T-helper 2 cell treated with Interferon-gamma antibody and Interleukin-4, amounts not matched to agents 5 μg/mL and 100 μg/mL, for 36 hours (primary cell): ENCODE results near the gene FCER2.
A peak's percentile ranks its signal among the peaks of the same experiment; 100 is the strongest.
"Not testable (repeated sequence)": the region's sequence is repeated elsewhere in the genome, so short reads cannot be mapped to it uniquely, and the experiment has no call there.

ENCODE experiments used
- DNase-seq: peaks from one replicate; pipeline ENCODE4 v3.0.0; 2021; ENCODE audit warnings: low spot score
- H3K27ac Mint-ChIP-seq: one replicate; pipeline ENCODE4 v1.8.0; 2021; ENCODE audit warnings: mild to moderate bottlenecking, mixed read lengths
- H3K27me3 Mint-ChIP-seq: one replicate; pipeline ENCODE4 v1.8.0; 2021; ENCODE audit warnings: low read depth, mixed read lengths
- H3K36me3 Mint-ChIP-seq: one replicate; pipeline ENCODE4 v1.8.0; 2021; ENCODE audit warnings: low read depth, mixed read lengths
- H3K4me1 Mint-ChIP-seq: one replicate; pipeline ENCODE4 v1.8.0; 2021; ENCODE audit warnings: low read depth, mixed read lengths
- H3K4me3 Mint-ChIP-seq: one replicate; pipeline ENCODE4 v1.8.0; 2022; ENCODE audit warnings: mild to moderate bottlenecking, moderate library complexity, mixed read lengths
- H3K9me3 Mint-ChIP-seq: one replicate; pipeline ENCODE4 v1.8.0; 2021; ENCODE audit warnings: mixed read lengths

FCER2 gene

DNA sequence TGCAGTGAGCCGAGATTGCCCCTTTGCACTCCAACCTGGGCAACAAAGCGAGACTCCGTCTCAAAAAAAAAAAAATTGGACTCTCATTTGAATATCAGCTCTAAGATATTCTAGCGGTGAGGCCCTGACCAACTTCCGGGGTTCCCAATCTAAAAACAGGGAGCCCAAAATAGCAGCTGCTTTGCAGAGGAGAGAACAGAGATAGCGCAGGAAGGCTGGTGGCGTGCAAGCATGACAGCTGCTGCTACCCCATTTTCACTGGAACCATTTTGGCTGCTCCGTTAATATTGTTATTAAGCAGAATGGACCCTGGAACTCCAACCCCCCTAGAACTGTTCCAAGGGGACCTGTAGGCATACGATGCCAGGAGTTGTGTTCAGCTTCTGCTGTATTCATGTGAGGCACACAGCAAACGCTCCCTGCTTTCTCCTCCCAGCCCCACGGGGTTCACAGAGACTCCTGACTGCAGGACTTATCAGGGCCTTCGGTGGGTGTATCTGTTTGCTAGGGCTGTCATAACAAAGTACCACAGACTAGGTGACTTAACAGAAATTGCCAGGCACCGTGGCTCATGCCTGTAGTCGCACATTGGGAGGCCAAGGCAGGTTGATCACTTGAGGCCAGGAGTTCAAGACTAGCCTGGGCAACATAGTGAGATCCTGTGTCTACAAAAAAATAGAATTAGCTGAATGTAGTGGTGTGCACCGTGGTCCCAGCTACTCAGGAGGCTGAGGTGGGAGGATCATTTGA lies 53.5 kb downstream of the FCER2 start:
- Mint-ChIP-seq H3K27me3 (no peaks in the 10 kb centered on the region), H3K4me1 (peaks cover 7% of the 10 kb centered on the region)

DNA sequence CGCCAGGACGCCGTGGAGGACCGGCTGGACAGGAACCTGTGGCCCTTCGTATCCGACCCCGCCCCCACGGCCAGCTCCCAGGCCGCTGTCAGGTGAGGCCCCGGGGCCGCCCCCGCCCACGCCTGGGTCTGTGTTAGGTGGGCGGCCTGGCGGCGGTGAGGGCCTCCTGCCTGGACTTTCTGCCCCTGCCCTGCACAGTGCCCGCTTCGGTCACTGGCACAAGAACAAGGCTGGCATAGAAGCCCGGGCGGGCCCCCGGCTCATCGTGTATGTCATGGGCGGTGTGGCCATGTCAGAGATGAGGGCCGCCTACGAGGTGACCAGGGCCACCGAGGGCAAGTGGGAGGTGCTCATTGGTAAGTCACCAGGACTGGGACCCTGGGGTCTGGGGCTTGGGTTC lies 54.8 kb downstream of the FCER2 start:
- Mint-ChIP-seq H3K9me3 (no peaks in the 10 kb centered on the region), H3K4me1 (peaks cover 4% of the 10 kb centered on the region), H3K27ac (no peak overlapping the region), H3K4me3 (no peak overlapping the region), H3K36me3 (peaks cover 19% of the 10 kb centered on the region), H3K27me3 (no peaks in the 10 kb centered on the region)
- DNase-seq, result no peak

More for the DNA sequence above, 53.5 kb downstream of the FCER2 start:
- no peak overlapping the region for H3K4me3 Mint-ChIP-seq
- peaks cover 13% of the 10 kb centered on the region for H3K36me3 Mint-ChIP-seq
- no peak overlapping the region for H3K27ac Mint-ChIP-seq
- DNase-seq, result no peak
- H3K9me3 Mint-ChIP-seq, result no peaks in the 10 kb centered on the region

DNA sequence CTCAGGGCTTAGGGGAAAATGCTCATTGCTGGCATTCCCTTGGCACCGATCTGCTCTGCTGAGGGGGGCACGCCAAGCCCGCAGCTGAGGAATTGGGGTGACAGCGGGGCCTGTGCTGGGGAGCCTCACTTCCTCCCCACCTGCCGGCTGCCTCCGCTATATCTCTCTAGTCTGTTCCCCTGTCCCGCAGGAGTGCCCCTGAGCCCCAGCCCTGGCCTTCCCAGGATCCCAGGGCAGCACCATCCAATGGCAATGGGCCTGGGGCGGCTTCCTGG lies 55.6 kb downstream of the FCER2 start:
- Mint-ChIP-seq H3K4me1 (peaks cover 3% of the 10 kb centered on the region), H3K9me3 (no peaks in the 10 kb centered on the region), H3K4me3 (no peak overlapping the region), H3K36me3 (peaks cover 19% of the 10 kb centered on the region), H3K27me3 (no peaks in the 10 kb centered on the region), H3K27ac (no peak overlapping the region)
- no peak for DNase-seq

DNA sequence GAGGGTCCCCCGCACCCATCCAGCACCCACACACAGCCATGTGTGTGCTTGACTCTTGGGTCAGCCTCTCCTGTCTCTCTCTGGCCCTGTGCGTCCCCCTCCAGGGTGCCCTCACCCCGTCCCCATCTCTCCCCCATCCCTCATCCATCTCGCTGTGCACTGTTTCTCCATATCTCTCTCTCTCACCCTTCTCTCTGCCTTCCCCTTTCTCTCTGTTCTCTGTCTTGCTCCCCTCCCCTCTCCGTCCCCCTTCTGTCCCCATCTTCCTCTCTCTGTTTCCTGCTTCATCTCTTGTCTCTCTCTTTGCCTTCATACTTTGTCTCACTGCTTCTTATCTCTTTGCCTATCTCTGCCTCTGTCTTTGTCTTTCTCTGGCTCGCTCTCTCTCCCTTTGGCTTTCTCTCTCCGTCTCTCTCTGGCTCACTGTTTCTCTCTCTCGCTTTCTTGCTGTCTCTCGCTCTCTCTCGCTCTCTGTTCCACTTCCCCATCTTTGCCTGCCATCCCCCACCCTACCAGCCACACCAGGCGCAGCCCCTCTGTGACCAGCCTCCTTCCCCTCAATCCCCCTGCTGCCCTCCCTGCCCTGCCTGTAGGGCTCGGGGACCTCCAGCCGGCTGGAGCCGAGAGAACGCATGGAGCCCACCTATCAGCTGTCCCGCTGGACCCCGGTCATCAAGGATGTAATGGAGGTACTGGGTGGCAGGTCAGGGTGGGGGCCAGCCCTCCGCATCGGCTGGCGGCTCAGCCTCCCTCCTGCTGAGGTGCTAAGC lies 56.1 kb downstream of the FCER2 start:
- no peak overlapping the region for H3K4me3 Mint-ChIP-seq
- no peaks in the 10 kb centered on the region for H3K27me3 Mint-ChIP-seq
- H3K27ac Mint-ChIP-seq, result peak overlapping the region; percentile 2
- no peaks in the 10 kb centered on the region for H3K9me3 Mint-ChIP-seq
- peaks cover 3% of the 10 kb centered on the region for H3K4me1 Mint-ChIP-seq
- no peak for DNase-seq
- H3K36me3 Mint-ChIP-seq, result peaks cover 19% of the 10 kb centered on the region

DNA sequence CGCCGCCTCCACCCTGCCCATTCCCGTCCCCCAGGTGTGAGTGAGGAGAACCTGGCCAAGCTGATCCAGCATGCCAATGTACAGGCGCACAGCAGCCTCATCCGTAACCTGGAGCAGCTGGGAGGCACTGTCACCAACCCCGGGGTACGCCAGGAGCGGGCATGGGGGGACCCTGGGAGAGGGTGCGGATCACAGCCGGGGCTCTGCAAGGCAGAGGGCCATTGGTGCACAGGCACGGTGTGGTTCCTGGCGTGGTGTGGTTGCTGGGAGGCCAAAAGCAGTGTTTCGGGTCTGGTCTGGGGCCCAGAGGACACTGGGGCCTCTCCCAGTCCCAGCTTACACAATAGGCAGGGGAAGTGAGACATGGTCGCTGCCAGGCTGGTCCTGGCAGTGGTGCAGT lies 56.8 kb downstream of the FCER2 start:
- no peaks in the 10 kb centered on the region for H3K27me3 Mint-ChIP-seq
- DNase-seq, result no peak
- H3K27ac Mint-ChIP-seq, result no peak overlapping the region
- H3K9me3 Mint-ChIP-seq, result no peaks in the 10 kb centered on the region
- H3K36me3 Mint-ChIP-seq, result peaks cover 22% of the 10 kb centered on the region
- peaks cover 3% of the 10 kb centered on the region for H3K4me1 Mint-ChIP-seq
- no peak overlapping the region for H3K4me3 Mint-ChIP-seq

DNA sequence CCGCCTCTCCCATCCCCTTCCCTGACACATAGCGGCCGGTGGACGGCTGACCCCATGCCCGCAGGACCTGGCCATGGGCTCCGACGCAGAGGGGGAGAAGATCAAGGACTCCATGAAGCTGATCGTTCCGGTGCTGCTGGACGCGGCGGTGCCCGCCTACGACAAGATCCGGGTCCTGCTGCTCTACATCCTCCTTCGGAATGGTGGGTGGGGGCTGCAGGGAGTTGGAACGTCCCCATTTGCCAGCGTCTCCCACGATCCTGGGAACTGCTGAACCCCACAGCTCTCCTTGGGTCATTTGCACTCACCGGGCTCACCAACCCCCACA lies 57.4 kb downstream of the FCER2 start:
- peaks cover 29% of the 10 kb centered on the region for H3K36me3 Mint-ChIP-seq

DNA sequence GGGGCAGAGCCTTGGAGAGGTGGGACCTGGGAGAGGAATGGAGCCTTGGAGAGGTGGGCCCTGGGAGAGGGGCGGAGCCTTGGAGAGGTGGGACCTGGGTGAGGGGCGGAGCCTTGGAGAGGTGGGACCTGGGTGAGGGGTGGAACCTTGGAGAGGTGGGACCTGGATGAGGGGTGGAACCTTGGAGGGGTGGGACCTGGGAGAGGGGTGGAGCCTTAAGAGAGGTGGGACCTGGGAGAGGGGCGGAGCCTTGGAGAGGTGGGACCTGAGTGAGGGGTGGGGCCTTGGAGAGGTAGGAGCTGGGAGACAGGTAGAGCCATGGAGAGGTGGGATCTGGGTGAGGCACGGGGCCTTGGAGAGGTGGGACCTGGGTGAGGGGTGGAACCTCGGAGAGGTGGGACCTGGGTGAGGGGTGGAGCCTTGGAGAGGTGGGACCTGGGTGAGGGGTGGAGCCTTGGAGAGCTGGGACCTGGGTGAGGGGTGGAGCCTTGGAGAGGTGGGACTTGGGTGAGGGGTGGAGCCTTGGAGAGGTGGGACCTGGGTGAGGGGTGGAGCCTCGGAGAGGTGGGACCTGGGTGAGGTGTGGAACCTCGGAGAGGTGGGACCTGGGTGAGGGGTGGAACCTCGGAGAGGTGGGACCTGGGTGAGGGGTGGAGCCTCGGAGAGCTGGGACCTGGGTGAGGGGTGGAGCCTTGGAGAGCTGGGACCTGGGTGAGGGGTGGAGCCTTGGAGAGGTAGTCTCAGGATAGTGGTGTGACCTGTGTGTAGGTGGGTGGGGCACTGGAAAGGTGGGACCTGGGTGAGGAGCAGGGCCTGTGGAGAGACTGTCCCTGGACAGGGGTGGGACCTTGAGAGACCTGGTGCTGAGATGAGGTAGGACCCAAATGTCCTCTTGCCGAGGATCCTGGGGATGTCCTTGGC lies 58.0 kb downstream of the FCER2 start:
- H3K4me3 Mint-ChIP-seq, H3K27ac Mint-ChIP-seq, H3K9me3 Mint-ChIP-seq, H3K4me1 Mint-ChIP-seq, DNase-seq, H3K27me3 Mint-ChIP-seq: not testable (repeated sequence)
- peaks cover 32% of the 10 kb centered on the region for H3K36me3 Mint-ChIP-seq

More for the DNA sequence above, 57.4 kb downstream of the FCER2 start:
- H3K4me1 Mint-ChIP-seq, result peaks cover 7% of the 10 kb centered on the region
- no peak overlapping the region for H3K27ac Mint-ChIP-seq
- H3K4me3 Mint-ChIP-seq, result no peak overlapping the region
- no peaks in the 10 kb centered on the region for H3K27me3 Mint-ChIP-seq
- DNase-seq, result no peak
- no peaks in the 10 kb centered on the region for H3K9me3 Mint-ChIP-seq

DNA sequence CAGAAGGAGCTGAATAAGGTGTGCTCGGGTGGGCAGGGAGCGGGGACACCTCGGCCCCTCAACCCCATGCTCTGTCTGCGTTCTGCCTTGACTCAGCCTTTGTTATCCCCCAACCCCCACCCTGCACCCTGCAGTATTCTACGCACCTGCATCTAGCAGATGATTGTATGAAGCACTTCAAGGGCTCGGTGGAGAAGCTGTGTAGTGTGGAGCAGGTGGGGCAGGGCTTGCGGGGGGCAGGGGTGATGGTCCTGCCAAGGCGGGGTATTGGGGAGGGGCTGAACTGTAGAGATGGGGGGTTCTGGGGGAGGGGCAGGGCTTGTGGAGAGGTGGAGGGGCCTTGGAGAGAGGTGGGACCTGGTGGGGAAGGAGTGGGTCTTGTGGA lies 58.9 kb downstream of the FCER2 start:
- Mint-ChIP-seq H3K9me3 (no peaks in the 10 kb centered on the region), H3K36me3 (peaks cover 32% of the 10 kb centered on the region), H3K4me3 (no peak overlapping the region), H3K4me1 (peaks cover 11% of the 10 kb centered on the region), H3K27me3 (no peaks in the 10 kb centered on the region), H3K27ac (no peak overlapping the region)
- DNase-seq, result no peak

DNA sequence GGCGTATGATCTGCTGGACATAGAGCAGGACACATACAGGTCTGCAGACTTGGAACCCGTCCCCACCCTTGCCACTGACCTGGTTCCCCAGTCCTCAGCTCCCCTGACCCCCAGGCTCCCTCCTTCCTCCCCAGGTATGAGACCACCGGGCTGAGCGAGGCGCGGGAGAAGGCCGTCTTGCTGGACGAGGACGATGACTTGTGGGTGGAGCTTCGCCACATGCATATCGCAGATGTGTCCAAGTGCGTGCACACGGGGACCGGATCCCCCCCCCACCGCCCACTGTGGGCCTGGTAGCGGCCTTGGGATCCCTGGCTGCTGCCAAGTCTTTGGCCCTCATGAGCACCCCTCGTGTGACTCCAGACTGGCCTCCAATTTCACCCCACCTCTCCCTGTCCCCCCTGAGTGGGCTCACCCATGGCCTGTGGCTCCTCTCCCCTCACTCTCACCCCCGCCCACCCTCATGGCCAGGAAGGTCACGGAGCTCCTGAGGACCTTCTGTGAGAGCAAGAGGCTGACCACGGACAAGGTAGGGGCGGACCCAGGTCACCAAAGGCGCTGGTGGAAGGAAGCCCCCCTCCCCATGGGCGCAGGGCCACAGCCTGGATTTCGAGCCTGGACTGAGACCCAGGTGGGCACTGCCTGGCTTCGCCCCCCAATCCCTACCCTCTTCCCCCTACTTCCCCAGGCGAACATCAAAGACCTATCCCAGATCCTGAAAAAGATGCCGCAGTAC lies 59.5 kb downstream of the FCER2 start:
- no peak overlapping the region for H3K4me3 Mint-ChIP-seq
- no peaks in the 10 kb centered on the region for H3K27me3 Mint-ChIP-seq
- peaks cover 13% of the 10 kb centered on the region for H3K4me1 Mint-ChIP-seq
- no peaks in the 10 kb centered on the region for H3K9me3 Mint-ChIP-seq
- H3K36me3 Mint-ChIP-seq, result peaks cover 30% of the 10 kb centered on the region
- H3K27ac Mint-ChIP-seq, result no peak overlapping the region
- no peak for DNase-seq

DNA sequence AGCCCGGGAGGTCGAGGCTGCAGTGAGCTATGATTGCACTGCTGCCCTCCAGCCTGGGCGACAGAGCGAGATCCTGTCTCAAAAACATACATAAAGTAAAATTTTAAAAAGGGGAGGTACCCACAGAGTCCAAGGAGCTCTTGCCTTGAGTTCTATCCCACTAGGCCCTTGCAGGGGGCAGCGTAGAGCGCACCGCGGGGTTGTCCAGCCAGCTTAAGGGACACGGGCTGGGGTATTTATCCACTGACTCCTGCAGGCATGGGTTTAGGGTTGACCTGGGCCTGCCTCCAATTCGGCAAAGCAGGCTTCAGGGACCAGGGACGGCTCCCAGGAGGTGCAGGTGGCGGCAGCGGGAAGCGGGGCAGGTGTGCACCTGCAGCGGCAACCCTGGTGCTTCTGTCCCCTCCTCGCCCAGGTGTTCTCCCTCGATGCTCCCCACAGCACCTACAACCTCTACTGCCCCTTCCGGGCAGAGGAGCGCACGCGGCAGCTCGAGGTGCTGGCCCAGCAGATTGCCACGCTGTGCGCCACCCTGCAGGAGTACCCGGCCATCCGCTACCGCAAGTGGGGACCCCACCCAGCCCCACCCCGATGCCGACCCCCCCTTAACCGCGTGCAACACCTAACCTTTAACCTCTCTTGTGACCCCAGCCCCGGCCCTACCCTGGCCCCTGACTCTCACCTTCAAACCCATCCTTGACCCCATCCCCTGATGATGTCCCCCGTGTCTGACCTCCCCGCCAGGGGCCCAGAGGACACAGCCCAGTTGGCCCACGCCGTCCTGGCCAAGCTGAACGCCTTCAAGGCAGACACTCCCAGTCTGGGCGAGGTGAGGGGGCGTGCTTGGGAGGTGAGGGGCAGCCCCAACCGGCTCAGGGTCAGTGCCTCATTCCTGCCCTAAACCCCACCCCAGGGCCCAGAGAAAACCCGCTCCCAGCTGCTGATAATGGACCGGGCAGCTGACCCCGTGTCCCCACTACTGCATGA lies 60.3 kb downstream of the FCER2 start:
- no peak overlapping the region for H3K27ac Mint-ChIP-seq
- peaks cover 15% of the 10 kb centered on the region for H3K4me1 Mint-ChIP-seq
- no peak for DNase-seq
- no peaks in the 10 kb centered on the region for H3K9me3 Mint-ChIP-seq
- H3K36me3 Mint-ChIP-seq, result peaks cover 30% of the 10 kb centered on the region
- no peaks in the 10 kb centered on the region for H3K27me3 Mint-ChIP-seq
- H3K4me3 Mint-ChIP-seq, result no peak overlapping the region

DNA sequence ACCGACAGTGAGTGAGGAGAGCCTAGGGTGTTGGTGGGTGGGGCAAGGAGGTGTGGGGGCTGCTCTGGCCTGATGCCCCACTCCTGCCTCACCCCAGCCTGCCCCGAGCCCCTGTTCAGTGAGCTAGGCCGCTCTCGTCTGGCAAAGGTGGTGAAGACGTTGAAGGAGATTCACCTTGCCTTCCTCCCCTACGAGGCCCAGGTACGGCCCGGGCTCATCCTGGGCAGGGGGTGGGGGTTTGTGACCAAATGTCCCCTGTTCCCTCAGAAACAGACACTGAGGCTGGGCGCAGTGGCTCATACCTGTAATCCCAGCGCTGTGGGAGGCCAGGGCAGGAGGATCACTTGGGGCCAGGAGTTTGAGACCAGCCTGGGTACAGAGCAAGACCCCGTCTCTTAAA lies 61.1 kb downstream of the FCER2 start:
- no peak overlapping the region for H3K27ac Mint-ChIP-seq
- no peaks in the 10 kb centered on the region for H3K9me3 Mint-ChIP-seq
- peaks cover 30% of the 10 kb centered on the region for H3K36me3 Mint-ChIP-seq
- DNase-seq, result no peak
- H3K4me3 Mint-ChIP-seq, result no peak overlapping the region
- peaks cover 15% of the 10 kb centered on the region for H3K4me1 Mint-ChIP-seq
- H3K27me3 Mint-ChIP-seq, result no peaks in the 10 kb centered on the region

DNA sequence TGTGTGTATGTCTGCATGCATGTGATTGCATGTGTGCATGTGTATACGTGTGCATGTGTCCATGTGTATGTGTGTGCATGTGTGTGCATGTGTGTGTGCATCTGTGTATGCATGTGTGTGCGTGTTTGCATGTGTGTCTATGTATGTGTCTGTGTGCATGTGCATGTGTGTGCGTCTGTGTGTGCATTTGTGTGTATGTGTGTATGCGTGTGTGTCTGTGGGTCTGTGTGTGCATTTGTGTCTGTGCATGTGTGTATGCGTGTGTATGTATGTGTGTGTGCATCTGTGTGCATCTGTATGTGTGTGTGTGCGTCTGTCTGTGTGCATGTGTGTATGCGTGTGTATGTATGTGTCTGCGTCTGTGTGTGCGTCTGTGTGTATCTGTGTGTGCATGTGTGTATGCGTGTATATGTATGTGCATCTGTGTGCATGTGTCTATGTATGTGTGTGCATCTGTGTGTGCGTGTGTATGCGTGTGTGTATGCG lies 62.0 kb downstream of the FCER2 start:
- no peak overlapping the region for H3K27ac Mint-ChIP-seq
- H3K36me3 Mint-ChIP-seq, result peaks cover 26% of the 10 kb centered on the region
- H3K4me1 Mint-ChIP-seq, result peaks cover 14% of the 10 kb centered on the region
- no peak for DNase-seq
- peak overlapping the region; percentile 2 for H3K4me3 Mint-ChIP-seq
- no peaks in the 10 kb centered on the region for H3K27me3 Mint-ChIP-seq
- H3K9me3 Mint-ChIP-seq, result no peaks in the 10 kb centered on the region
